Adrenal gland (tissue), 12 donors: ENCODE data around the gene FHDC1. TPM values are rescaled to one million over a fixed set of nuclear protein-coding genes. Genes with fewer than 3 reads are reported as not detected.

Source experiments
- DNase-seq, 7 donors: peaks; one replicate each; pipeline ENCODE4 v3.0.0-alpha.2; 2019 to 2020
- H3K27ac ChIP-seq, 5 donors: fragments of 200-600 bp; sonication (generic) in 4 of 5; 1 replicate in 3 of 5; 2 replicates in 2 of 5; pipeline versions ENCODE4 v1.5.1 to v1.8.0; 2016 to 2020; ENCODE audit warnings: mild to moderate bottlenecking in 1 of 5
- H3K27me3 ChIP-seq: fragments of 200-600 bp; 2 replicates; pipeline ENCODE4 v1.8.0; 2021
- H3K36me3 ChIP-seq, 2 donors: fragments of 200-600 bp; replicated peaks in 1 of 2; 1 replicate in 1 of 2; 2 replicates in 1 of 2; pipeline versions ENCODE4 v1.5.1 to v1.8.0; 2018 to 2022
- H3K4me1 ChIP-seq, 2 donors: fragments of 200-600 bp; replicated peaks in 1 of 2; 1 replicate in 1 of 2; 2 replicates in 1 of 2; pipeline versions ENCODE4 v1.5.1 to v1.8.0; 2018 to 2021
- H3K4me3 ChIP-seq, 4 donors: fragments of 200-600 bp; sonication (generic) in 3 of 4; one replicate each; pipeline ENCODE4 v1.5.1; 2016 to 2018
- H3K9me3 ChIP-seq, 3 donors: fragments of 200-600 bp; sonication (generic) in 1 of 3; replicated peaks in 1 of 3; 1 replicate in 2 of 3; 2 replicates in 1 of 3; pipeline versions ENCODE4 v1.5.1 to v1.8.0; 2016 to 2021
- CTCF ChIP-seq, 6 experiments: fragments of 450-650 bp in 4 of 6; fragments of 200-600 bp in 2 of 6; sonication (generic) in 1 of 6; IDR thresholded peaks; 1 replicate in 5 of 6; 2 replicates in 1 of 6; pipeline versions ENCODE4 v1.5.1 to v1.8.0; 2016 to 2021; ENCODE audit warnings: antibody characterized with exemption in 6 of 6, mild to moderate bottlenecking in 2 of 6, moderate library complexity in 1 of 6
- POLR2A ChIP-seq, 2 donors: fragments of 450-650 bp; IDR thresholded peaks; one replicate each; pipeline ENCODE4 v1.6.1; 2017; ENCODE audit warnings: antibody characterized with exemption in 2 of 2, mild to moderate bottlenecking in 2 of 2, moderate library complexity in 1 of 2
- WGBS, 4 donors: extraction: QIAGEN DNeasy Blood & Tissue Kit in 2 of 4; methylation state at CpG; one replicate each; pipeline versions ENCODE4 v1.1.5 to v1.1.7; 2013 to 2017; 5-methylcytosine and 5-hydroxymethylcytosine counted together
- intact Hi-C, 2 donors: fragments of 100-400 bp; cut with DNase I; formaldehyde crosslinking; loops; one replicate each; pipeline versions ENCODE4 v1.14.1 to v1.15.0; 2022 to 2023
- polyA plus RNA-seq, 3 donors: library from polyadenylated mRNA; stranded (reverse); fragments of 200-250 nt in 2 of 3; fragments of 350-450 nt in 1 of 3; fragmentation: Illumina TruSeq in 1 of 3; extraction: RNeasy Lipid Tissue Mini Kit (QIAGEN cat#74804) in 1 of 3; gene quantifications; one replicate each; pipeline ENCODE4 v1.2.3, GENCODE V29; 2013 to 2014
- total RNA-seq, 9 donors: library from RNA; depleted of rRNA in 4 of 9; stranded (reverse); fragments of >200 nt in 4 of 9; fragments of 120-200 nt in 1 of 9; fragmentation: NEBNext Ultra II Directional in 1 of 9; extraction: Animal tissue kit (Norgen Biotek cat#: 25700) in 1 of 9; gene quantifications; one replicate each; pipeline versions ENCODE4 v1.1.0 to v1.2.4, GENCODE V29; 2013 to 2023
- donor health status: healthy with polysubstance abuse.
- donor health status: Bipolar disorder and iron deficiency.
- donor health status: DM: yes; HTN: yes; CAD: no.
- donor health status: DM: no; HTN: no; CAD: no.
- donor health status: DM: no; HTN: no; CAD: no.
- donor health status: DM: yes; HTN: yes; CAD: no.

FHDC1 gene
- total and polyA plus RNA-seq, 12 donors = 0.09 to 1.2 (median 0.36) TPM

GRCh38 chr4:152961014-152961772 lies 25.1 kb downstream of the FHDC1 start:
- intact Hi-C loops = no loop called here
- DNase-seq = peak in 6 of 7 donors; percentile 48 to 66 (median 57)
- 53 to 61% (median 55%) methylated on average over 14 of the region's 14 CpGs for WGBS, 4 donors
- Histone ChIP-seq H3K9me3 (no peaks in the 10 kb centered on the region), H3K27ac (peak overlapping the region in 4 of 5 donors; percentile 11 to 48 (median 22)), H3K36me3 (no peaks in the 10 kb centered on the region), H3K4me1 (peaks cover 8 to 23% of the 10 kb centered on the region in 2 donors), H3K27me3 (no peaks in the 10 kb centered on the region), H3K4me3 (no peak overlapping the region)
- TF ChIP-seq POLR2A (IDR thresholded peaks at IDR 0.05) (no peak), CTCF (IDR thresholded peaks at IDR 0.05) (no peak)

GRCh38 chr4:152961773-152962115 lies 25.6 kb downstream of the FHDC1 start:
- intact Hi-C loops = no loop called here
- 12 to 33% (median 24%) methylated on average over 1 of the region's 1 CpG for WGBS, 4 donors
- TF ChIP-seq POLR2A (IDR thresholded peaks at IDR 0.05) (no peak), CTCF (IDR thresholded peaks at IDR 0.05) (no peak)
- Histone ChIP-seq H3K9me3 (no peaks in the 10 kb centered on the region), H3K4me3 (no peak overlapping the region), H3K4me1 (peaks cover 8 to 23% of the 10 kb centered on the region in 2 donors), H3K27ac (peak overlapping the region in 3 of 5 donors; percentile 11 to 26 (median 19)), H3K36me3 (no peaks in the 10 kb centered on the region), H3K27me3 (no peaks in the 10 kb centered on the region)
- no peak for DNase-seq

GRCh38 chr4:152962150-152962549 lies 26.0 kb downstream of the FHDC1 start:
- intact Hi-C loops = no loop called here
- DNase-seq = no peak
- Histone ChIP-seq H3K27me3 (no peaks in the 10 kb centered on the region), H3K4me3 (no peak overlapping the region), H3K27ac (no peak overlapping the region), H3K4me1 (peaks cover 8 to 22% of the 10 kb centered on the region in 2 donors), H3K9me3 (no peaks in the 10 kb centered on the region), H3K36me3 (no peaks in the 10 kb centered on the region)
- WGBS, 4 donors = 67 to 73% (median 69%) methylated on average over 5 of the region's 5 CpGs
- no peak for TF ChIP-seq POLR2A (IDR thresholded peaks at IDR 0.05)
- no peak for TF ChIP-seq CTCF (IDR thresholded peaks at IDR 0.05)

DNA sequence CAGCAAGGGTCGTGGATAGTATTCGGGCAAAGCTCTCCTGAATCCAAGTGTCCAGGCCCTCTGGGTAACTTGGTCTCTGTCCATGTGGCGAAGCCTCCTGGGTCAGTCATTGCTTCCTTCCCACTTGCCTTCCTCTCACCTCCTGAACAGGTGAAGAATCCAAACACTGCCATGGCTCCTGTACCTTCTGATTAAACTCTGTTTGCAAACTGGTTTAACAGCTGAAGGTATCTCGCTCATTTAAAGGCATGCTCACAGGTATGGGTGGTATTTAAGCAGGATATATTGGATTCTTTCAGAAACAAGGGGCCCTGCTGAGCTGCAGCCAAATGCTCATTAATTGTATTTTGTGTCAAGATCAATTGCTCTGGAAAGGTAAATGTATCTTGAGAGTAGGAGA lies 28.2 kb downstream of the FHDC1 start:
- H3K4me3 ChIP-seq = no peak overlapping the region
- H3K9me3 ChIP-seq = no peaks in the 10 kb centered on the region
- H3K27me3 ChIP-seq = no peaks in the 10 kb centered on the region
- TF ChIP-seq CTCF (IDR thresholded peaks at IDR 0.05) = no peak
- no peak for TF ChIP-seq POLR2A (IDR thresholded peaks at IDR 0.05)
- no peaks in the 10 kb centered on the region for H3K36me3 ChIP-seq
- DNase-seq = no peak
- intact Hi-C loops = no loop called here
- WGBS, 4 donors = 92 to 98% (median 95%) methylated on average over 4 of the region's 4 CpGs
- no peak overlapping the region for H3K27ac ChIP-seq
- peaks cover 8 to 13% of the 10 kb centered on the region in 2 donors for H3K4me1 ChIP-seq
